DMS 273 (cell line): ENCODE results near the gene SCN9A.
"Not testable (repeated sequence)": the region's sequence is repeated elsewhere in the genome, so short reads cannot be mapped to it uniquely, and the experiment has no call there.

Experiments
- DNase-seq: peaks from one replicate; lab custom pipeline; 2025; ENCODE audit not compliant: unreplicated experiment; lab: John Stamatoyannopoulos, UW

Gene SCN9A

GRCh38 chr2:166375736-166376487 is at the start of gene SCN9A:
TSS of gene SCN9A (minus strand) at chr2:166375944. CDS start at chr2:166311756, 64,188 bp downstream.
- DNase-seq = peak; percentile 87

- no peak for DNase-seq
These were observed 49.1 kb upstream of the SCN9A start for GRCh38 chr2:166424841-166425240.

- peak; percentile 27 for DNase-seq
These were observed 43.8 kb upstream of the SCN9A start for GRCh38 chr2:166419616-166419934.

- no peak for DNase-seq
These were observed 43.3 kb upstream of the SCN9A start for GRCh38 chr2:166418853-166419615.

GRCh38 chr2:166417669-166418068 is 41.9 kb upstream of the SCN9A start:
- DNase-seq = peak; percentile 55

- DNase-seq = no peak
These were observed 37.5 kb upstream of the SCN9A start for GRCh38 chr2:166413255-166413654.

GRCh38 chr2:166411473-166412230 is 35.9 kb upstream of the SCN9A start:
- DNase-seq = no peak

- DNase-seq = no peak
These were observed 35.2 kb upstream of the SCN9A start for GRCh38 chr2:166410828-166411472.

GRCh38 chr2:166407746-166408145 is 32.0 kb upstream of the SCN9A start:
- not testable (repeated sequence) for DNase-seq

- DNase-seq = no peak
These were observed 30.6 kb upstream of the SCN9A start for GRCh38 chr2:166406374-166406773.

GRCh38 chr2:166405569-166405926 is 29.8 kb upstream of the SCN9A start:
- DNase-seq = no peak

- DNase-seq = no peak
These were observed 29.3 kb upstream of the SCN9A start for GRCh38 chr2:166404831-166405568.

GRCh38 chr2:166394245-166394644 is 18.5 kb upstream of the SCN9A start:
- no peak for DNase-seq

- no peak for DNase-seq
These were observed 17.3 kb upstream of the SCN9A start for GRCh38 chr2:166393008-166393407.

- no peak for DNase-seq
These were observed 12.8 kb upstream of the SCN9A start for GRCh38 chr2:166388481-166389070.

GRCh38 chr2:166385313-166385712 is 9.6 kb upstream of the SCN9A start:
- DNase-seq = no peak

GRCh38 chr2:166384774-166385173 is 9.0 kb upstream of the SCN9A start:
- peak; percentile 60 for DNase-seq

- no peak for DNase-seq
These were observed 6.7 kb upstream of the SCN9A start for GRCh38 chr2:166382448-166382847.

GRCh38 chr2:166380615-166381014 is 4.9 kb upstream of the SCN9A start:
- DNase-seq = no peak

- DNase-seq = no peak
These were observed 1.1 kb upstream of the SCN9A start for GRCh38 chr2:166376873-166377272.
